H1 (cell line): ENCODE data around the gene CLCNKB. TPM values are rescaled to one million over a fixed set of nuclear protein-coding genes. Genes with fewer than 3 reads are reported as not detected.

ENCODE experiments used
- CBX8 ChIP-seq: fragments of 300-800, 300-1000 bp; sonication (generic); IDR thresholded peaks from 2 replicates; pipeline ENCODE4 v1.7.1; 2016; ENCODE audit warnings: low read depth, low read length, borderline replicate concordance
- CTBP2 ChIP-seq: IDR thresholded peaks from 2 replicates; pipeline ENCODE4 v1.7.0; 2011; ENCODE audit warnings: borderline replicate concordance, mild to moderate bottlenecking, moderate library complexity, mixed read lengths, low read length; ENCODE audit not compliant: insufficient read depth, insufficient read length
- JUND ChIP-seq: IDR thresholded peaks from 2 replicates; pipeline ENCODE4 v1.6.1; 2011; ENCODE audit warnings: mild to moderate bottlenecking, improper control_type of control experiment, low read length
- NANOG ChIP-seq: IDR thresholded peaks from 2 replicates; pipeline ENCODE4 v1.6.1; 2011; ENCODE audit warnings: low read length, low read depth, mild to moderate bottlenecking, inconsistent platforms; ENCODE audit not compliant: insufficient read depth, poor library complexity, severe bottlenecking
- PHF8 ChIP-seq: fragments of 200-600 bp; sonication (generic); conservative IDR thresholded peaks from 2 replicates; pipeline ENCODE4 v1.7.1; 2012; ENCODE audit warnings: low read depth, mild to moderate bottlenecking, inconsistent platforms, low read length, moderate library complexity
- SIRT6 ChIP-seq: IDR thresholded peaks from one replicate; pipeline ENCODE4 v1.7.1; 2012; ENCODE audit warnings: low read length, inconsistent platforms
- SP2 ChIP-seq: IDR thresholded peaks from 2 replicates; pipeline ENCODE4 v1.6.1; 2012; ENCODE audit warnings: mild to moderate bottlenecking, low read length, inconsistent platforms
- SRF ChIP-seq: IDR thresholded peaks from 2 replicates; pipeline ENCODE4 v1.6.1; 2011; ENCODE audit warnings: mild to moderate bottlenecking, low read depth, low read length, moderate library complexity
- TAF1 ChIP-seq: IDR thresholded peaks from 2 replicates; pipeline ENCODE4 v1.6.1; 2011; ENCODE audit warnings: mild to moderate bottlenecking, low read depth, low read length
- polyA plus RNA-seq, 7 experiments: library from polyadenylated mRNA; depleted of rRNA in 3 of 7; stranded (reverse) in 5 of 7; unstranded in 2 of 7; fragments of >200 nt in 5 of 7; fragments of 200-250 nt in 2 of 7; gene quantifications; 1 replicate in 5 of 7; 2 replicates in 1 of 7; 4 replicates in 1 of 7; pipeline versions ENCODE4 v1.2.1 to v1.2.3, GENCODE V29; 2011 to 2013; ENCODE audit warnings: missing spikeins in 2 of 7, mixed read lengths in 2 of 7
- total RNA-seq: library from RNA; stranded (reverse); fragmentation: NEBNext Ultra II Directional; extraction: Animal tissue kit (Norgen Biotek cat#: 25700); gene quantifications from 2 replicates; pipeline ENCODE4 v1.2.1, GENCODE V29; 2021

The CLCNKB gene
- total and polyA plus RNA-seq, 2 of the 8 experiments (the other 6 are each of a cell fraction or from before 2014, with no cell fraction given): 1.2 to 3.5 TPM

DNA sequence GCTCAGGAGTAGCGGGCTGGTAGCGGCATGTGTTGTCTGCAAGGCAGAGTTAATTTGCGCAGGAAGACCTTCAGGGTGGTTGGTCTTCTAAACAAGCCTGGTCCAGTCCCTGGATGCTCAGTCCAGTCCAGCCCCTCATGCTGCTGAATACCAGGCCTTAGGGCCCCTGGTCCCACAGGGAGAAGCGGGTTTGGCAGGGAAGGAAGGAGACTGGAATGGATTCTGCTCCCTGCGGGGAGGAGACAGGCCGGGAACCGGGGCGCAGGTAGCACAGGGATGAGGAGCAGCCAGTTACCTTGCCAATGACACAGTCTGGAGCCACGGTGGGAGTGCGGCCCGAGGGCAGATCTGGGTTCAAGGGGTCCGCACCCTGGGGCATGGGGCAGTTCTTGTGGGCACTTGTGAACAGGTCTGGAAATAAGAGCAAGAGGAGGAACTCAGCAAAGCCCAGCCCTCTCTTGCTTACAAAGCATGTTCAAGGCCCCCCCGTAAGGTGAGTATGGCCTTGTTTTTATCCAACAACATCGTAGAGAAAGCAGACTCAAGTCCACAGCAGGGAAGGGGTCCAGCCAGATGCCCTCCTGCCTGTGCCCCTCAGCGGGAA lies 19.7 kb downstream of the CLCNKB start (continued):
- TF ChIP-seq SRF (no peak), SIRT6 (no peak), CBX8 (no peak), NANOG (no peak), CTBP2 (no peak), PHF8 (no peak), TAF1 (no peak), JUND (no peak), SP2 (no peak)
